ENCODE results near the gene GNLY.
"Not testable (repeated sequence)": the region's sequence is repeated elsewhere in the genome, so short reads cannot be mapped to it uniquely, and the experiment has no call there.

The GNLY gene

GRCh38 chr2:85665264-85665937, 28.8 kb upstream of the GNLY start:
- DNase-seq: no peak

GRCh38 chr2:85666016-85666415, 28.1 kb upstream of the GNLY start:
- DNase-seq: no peak

DNA sequence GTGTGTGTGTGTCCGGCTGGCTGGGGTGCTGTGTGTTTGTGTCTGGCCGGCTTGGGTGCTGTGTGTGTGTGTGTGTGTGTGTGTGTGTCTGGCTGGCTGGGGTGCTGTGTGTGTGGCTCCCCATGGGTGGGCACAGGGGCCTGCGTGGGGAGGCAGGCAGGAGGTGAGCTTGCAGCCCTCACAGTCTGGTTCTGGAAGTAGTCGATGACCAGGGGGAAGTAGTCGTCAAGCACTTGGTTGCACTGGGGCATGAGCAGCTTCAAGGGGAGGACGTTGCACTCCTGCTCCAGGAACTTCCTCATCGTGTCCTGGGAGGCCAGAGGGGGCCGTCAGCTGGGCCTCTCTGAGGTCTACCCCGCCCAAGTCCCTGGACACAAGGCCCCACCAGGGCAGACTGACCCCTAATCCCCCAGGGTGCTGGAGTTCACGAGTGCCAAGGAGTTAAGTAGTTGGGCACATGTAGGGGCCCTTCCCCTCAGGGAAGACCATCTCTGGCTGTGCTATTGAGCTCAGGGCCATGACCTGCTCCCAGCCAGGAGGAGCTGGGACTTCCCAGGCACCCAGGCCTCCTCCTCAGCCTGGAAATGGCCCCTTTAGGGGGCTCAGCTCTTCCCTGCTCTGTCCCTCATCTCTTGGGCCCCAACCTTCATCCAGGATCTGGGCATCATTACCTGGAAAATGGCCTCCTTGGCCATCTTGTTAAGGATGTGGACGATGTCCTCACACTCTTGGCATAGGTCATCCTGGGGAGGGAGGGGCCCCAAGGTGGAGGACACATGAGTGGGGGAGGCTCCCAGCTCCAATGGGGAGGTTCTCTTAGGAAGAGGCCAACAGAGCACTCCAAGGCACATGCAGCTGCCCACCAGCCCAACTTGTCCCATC, 27.5 kb upstream of the GNLY start:
- no peak for DNase-seq

DNA sequence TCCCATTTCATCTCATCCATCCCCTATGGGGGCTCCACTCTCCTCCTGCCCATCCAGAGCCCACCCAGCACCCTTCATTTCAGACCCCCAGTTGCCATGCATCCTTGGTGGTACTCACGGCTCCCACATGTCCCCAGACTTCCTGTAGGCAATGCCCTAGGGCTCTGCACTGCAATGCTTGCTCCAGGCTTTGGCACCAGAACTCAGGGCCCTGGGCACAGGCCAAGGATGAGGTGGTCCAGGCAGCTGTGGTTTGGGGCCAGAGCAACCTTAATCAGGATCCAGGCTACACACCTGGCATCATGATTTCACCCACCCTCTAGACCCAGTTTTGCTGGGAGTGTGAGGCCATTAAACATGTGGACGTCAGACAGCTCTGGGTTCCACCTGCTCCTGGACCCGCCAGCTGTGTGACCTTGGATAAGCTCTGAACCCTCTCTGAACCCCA, 26.6 kb upstream of the GNLY start:
- DNase-seq: no peak

GRCh38 chr2:85668009-85668856, 25.9 kb upstream of the GNLY start, which contains the start of gene SFTPB:
SFTPB (minus strand) TSS chr2:85668199; CDS start chr2:85668183, 16 bp downstream.
- no peak for DNase-seq

GRCh38 chr2:85668857-85669142, 25.4 kb upstream of the GNLY start:
- DNase-seq: no peak

DNA sequence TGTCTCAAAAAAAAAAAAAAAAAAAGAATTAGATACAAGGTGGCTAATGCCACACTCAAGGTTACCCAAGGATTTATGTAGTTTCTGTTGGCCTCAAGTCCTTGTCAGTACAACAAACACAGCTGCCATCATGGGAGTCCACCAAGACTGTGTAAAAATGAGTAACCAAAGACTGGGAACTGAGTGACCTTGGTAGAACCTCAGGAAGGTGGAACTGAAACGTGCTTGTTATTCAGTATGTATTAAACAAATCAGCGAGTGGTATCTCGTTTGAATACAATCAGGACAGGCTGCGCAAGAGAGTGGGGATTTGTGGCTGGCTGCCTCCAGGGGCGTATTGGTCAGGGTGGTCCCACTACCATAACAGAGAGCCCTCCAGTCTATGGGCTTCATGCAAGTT, 24.6 kb upstream of the GNLY start:
- no peak for DNase-seq

DNA sequence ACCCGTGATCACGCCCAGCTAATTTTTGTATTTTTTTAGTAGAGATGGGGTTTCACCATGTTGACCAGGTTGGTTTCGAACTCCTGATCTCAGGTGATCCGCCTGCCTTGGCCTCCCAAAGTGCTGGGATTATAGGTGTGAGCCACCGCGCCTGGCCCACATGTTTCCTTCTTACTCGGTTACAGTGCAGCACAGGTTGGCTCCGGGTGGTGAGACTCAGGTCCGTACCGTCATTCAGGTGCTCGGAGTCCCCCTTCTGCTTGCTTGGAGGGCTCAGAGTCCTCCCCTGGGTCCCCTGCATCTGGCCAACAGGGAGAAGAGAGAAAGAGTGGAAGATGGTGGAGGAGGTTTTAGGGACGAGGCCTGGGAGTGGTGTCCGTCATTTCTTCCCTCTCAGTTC, 23.7 kb upstream of the GNLY start:
- DNase-seq: not testable (repeated sequence)

GRCh38 chr2:85672456-85672855, 21.7 kb upstream of the GNLY start:
- DNase-seq: no peak

DNA sequence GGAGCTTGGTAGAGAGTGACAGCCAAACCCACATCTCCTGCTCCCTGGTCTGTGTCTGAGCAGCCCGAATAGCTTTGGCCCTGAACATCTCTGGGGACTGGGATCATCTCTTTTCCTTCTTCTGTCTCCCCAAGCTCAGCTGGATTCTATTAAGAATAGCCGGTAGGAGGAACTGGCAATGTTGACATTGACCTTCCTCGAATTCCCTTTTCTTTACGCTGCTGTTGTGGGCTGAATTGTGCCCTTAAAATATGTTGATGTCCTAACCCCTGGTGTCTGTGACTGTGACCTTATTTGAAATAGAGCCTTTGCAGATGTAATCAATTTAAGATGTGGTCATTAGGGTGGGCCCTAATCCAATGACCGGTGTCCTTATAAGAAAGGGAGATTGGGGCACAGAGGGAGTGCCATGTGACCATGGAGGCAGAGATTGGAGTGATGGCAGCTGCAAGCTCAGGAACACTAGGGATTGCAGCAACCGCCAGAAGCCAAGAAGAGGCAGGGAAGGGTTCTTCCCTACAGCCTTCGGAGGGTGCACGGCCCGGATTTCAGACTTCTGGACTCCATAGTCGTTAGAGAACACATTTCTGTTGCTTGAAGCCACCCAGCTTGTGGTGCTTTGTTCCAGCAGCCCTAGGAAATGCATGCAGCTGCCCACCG, 20.3 kb upstream of the GNLY start:
- DNase-seq: no peak

DNA sequence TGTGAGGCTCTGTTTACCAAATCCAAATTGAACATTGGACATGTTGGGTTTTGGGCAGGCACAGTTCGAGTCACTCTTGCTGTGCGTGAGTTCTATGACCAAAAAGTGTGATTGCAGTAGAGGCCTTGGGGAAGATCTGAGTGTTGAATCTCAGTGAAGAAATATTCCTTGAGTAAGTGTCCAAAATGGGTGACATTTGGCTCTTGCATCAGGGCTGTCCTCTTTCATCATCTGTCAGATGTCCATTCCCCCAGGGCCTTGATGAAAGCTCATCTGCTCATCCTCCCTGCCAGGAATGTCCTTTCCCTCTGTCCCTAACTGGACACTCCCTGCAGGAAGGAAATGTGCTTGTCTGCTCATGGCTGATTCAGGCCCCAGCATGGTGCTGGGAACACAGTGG, 19.7 kb upstream of the GNLY start:
- DNase-seq: no peak

GRCh38 chr2:85675427-85675826, 18.7 kb upstream of the GNLY start:
- no peak for DNase-seq

DNA sequence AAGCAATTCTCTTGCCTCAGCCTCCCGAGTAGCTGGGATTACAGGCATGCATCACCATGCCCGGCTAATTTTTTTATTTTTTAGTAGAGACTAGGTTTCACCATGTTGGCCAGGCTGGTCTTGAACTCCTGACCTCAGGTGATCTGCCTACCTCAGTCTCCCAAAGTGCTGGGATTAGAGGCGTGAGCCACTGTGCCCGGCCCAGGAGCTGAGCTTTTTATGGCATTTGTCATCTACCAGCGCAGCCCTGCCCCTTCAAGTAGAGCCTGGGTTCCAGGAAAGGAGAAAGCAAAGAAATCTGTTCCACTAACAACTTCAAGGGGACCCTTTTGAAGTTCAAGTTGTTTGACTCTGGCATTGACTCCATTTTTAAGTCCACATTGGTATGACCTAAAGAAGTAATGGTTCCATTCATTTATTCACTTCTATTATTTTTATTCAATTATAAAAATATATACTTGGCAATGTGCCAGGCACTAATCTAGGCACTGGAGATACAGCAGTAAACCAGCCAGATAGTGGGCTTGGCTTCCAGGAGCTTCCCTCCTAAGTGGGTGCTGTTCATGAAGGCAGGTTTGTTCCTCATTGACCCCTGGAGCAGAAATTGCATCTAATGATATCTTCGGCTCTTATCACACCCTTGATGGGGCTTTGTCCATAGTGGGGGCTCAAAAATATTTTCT, 18.2 kb upstream of the GNLY start:
- DNase-seq: no peak

- DNase-seq: no peak
These were observed 15.8 kb upstream of the GNLY start for GRCh38 chr2:85678377-85678776.

- peak; percentile 79 for DNase-seq
These were observed 15.1 kb upstream of the GNLY start for GRCh38 chr2:85678794-85679672.

- DNase-seq: no peak
These were observed 13.3 kb upstream of the GNLY start for GRCh38 chr2:85680707-85681371.

GRCh38 chr2:85681372-85681763, 12.8 kb upstream of the GNLY start:
- DNase-seq: no peak

- no peak for DNase-seq
These were observed 12.4 kb upstream of the GNLY start for GRCh38 chr2:85681776-85682175.

GRCh38 chr2:85682378-85682777, 11.8 kb upstream of the GNLY start:
- no peak for DNase-seq

DNA sequence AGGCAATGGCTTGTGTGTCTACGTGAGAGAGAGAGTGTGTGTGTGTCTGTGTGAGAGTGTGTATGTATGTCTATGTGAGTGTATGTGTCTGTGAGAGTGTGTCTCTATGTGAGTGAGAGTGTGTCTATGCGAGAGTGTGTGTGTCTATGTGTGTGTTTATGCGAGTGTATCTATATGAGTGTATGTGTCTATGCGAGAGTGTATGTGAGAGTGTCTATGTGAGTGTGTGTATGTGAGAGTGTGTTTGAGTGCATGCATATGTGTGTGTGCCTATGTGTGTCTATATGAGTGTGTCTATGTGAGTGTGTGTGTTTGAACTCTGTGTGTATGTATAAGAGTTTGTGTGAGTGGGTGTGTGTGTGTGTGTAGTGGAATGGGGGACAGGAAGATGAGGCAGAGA, 9.8 kb upstream of the GNLY start:
- no peak for DNase-seq

- no peak for DNase-seq
These were observed 9.4 kb upstream of the GNLY start for GRCh38 chr2:85684806-85685205.

All from activated naive CD4-positive, alpha-beta T cell treated with Interleukin-2 at 50 U/mL for 16 hours (primary cell).